ENCODE measurements around the gene FAM110A. TPM values are rescaled to one million over a fixed set of nuclear protein-coding genes. Genes with fewer than 3 reads are reported as not detected.

Gene FAM110A
- total and polyA plus RNA-seq, 2 donors (not counting 3 experiments of a cell fraction or from before 2014, with no cell fraction given): 4.6 to 5.4 TPM

- ChIA-PET POLR2A (no interaction called here), CTCF (interaction anchor here (1.2 to 3.9 kb wide), 6 partner anchors 12 to 277 kb away, joined by 4 to 28 read pairs (median 6); no protein-coding TSS in a partner anchor)
- intact Hi-C loops (cut with micrococcal nuclease): loop anchor here (10.0 kb wide), 2 partner anchors 297 to 663 kb away; partner anchors contain the start of gene SIRPB2
- Histone ChIP-seq H3K27ac (ENCODE audit: insufficient read depth, low read depth, low read length) (no peak overlapping the region), H3K4me1 (ENCODE audit: control insufficient read depth, extremely low read depth, insufficient read depth, low read length) (peaks cover 28% of the 10 kb centered on the region), H2AFZ (ENCODE audit: low read depth, low read length) (no peak overlapping the region), H3K79me2 (ENCODE audit: control insufficient read depth, insufficient read depth, low read length) (peaks cover 21% of the 10 kb centered on the region), H3K4me2 (ENCODE audit: insufficient read depth, low read length) (no peak overlapping the region), H3K9me3 (replicated peaks; ENCODE audit: control insufficient read depth, insufficient read depth, low read length) (no peaks in the 10 kb centered on the region), H3K36me3 (ENCODE audit: control insufficient read depth in 2 of 2, extremely low read depth in 1 of 2, insufficient read depth in 2 of 2, low read length in 2 of 2) (no peaks in the 10 kb centered on the region), H3K4me3 (replicated peaks in 1 of 3; ENCODE audit: insufficient read depth in 1 of 3, low read depth in 1 of 3, low read length in 3 of 3) (no peak overlapping the region), H3K27me3 (ENCODE audit: control insufficient read depth in 2 of 2, insufficient read depth in 2 of 2, low read length in 2 of 2) (no peaks in the 10 kb centered on the region), H3K9me1 (replicated peaks; ENCODE audit: control insufficient read depth, extremely low read depth, insufficient read depth, low read length) (no peaks in the 10 kb centered on the region), H4K20me1 (replicated peaks; ENCODE audit: control insufficient read depth, extremely low read depth, insufficient read depth, low read length) (no peaks in the 10 kb centered on the region), H3K9ac (replicated peaks; ENCODE audit: extremely low read depth, insufficient read depth, low read length) (no peak overlapping the region)
- dilution Hi-C loops (cut with MboI; ENCODE audit: extremely low pct_ligation_motif_present, low sequenced_read_pairs): no loop called here
- TF ChIP-seq FOS (IDR thresholded peaks at IDR 0.05; ENCODE audit: borderline replicate concordance, insufficient read depth, low read length) (no peak), CTCF (IDR thresholded peaks at IDR 0.05; ENCODE audit: extremely low read depth in 1 of 2, insufficient read depth in 1 of 2, low read depth in 1 of 2, low read length in 2 of 2) (no peak), MYC (IDR thresholded peaks at IDR 0.05; ENCODE audit: low read depth, low read length) (no peak), GATA2 (IDR thresholded peaks at IDR 0.05; ENCODE audit: insufficient read depth, insufficient read length, low read depth, low read length) (no peak), POLR2A (IDR thresholded peaks at IDR 0.05; ENCODE audit: low read depth, low read length) (no peak), POLR2AphosphoS5 (IDR thresholded peaks at IDR 0.05; ENCODE audit: insufficient read depth, low read depth, low read length) (no peak), MAX (IDR thresholded peaks at IDR 0.05; ENCODE audit: insufficient read depth, insufficient read length) (no peak), EZH2 (IDR thresholded peaks at IDR 0.05; ENCODE audit: borderline replicate concordance, low read depth, low read length, severe bottlenecking) (no peak), JUN (IDR thresholded peaks at IDR 0.05; ENCODE audit: borderline replicate concordance, insufficient read depth, insufficient read length, low read depth) (no peak)
- FAIRE-seq: no peak
- no TSS peak for BruUV-seq (replicated peaks)
- no peak for DNase-seq (ENCODE audit: low read depth, low spot score)
These were observed 1.6 kb upstream of the FAM110A start for GRCh38 chr20:831956-832355.
